RCC 7860 (cell line): ENCODE measurements around the gene DMRTA2.

ENCODE experiments used
- DNase-seq: peaks from one replicate; pipeline ENCODE4 v3.0.0-alpha.2; 2015; ENCODE audit warnings: low spot score
- FAIRE-seq: peaks from 2 replicates; lab custom pipeline; 2012; peaks lifted over from hg19 to GRCh38; lab: Jason Lieb, UNC

The DMRTA2 gene

DNA sequence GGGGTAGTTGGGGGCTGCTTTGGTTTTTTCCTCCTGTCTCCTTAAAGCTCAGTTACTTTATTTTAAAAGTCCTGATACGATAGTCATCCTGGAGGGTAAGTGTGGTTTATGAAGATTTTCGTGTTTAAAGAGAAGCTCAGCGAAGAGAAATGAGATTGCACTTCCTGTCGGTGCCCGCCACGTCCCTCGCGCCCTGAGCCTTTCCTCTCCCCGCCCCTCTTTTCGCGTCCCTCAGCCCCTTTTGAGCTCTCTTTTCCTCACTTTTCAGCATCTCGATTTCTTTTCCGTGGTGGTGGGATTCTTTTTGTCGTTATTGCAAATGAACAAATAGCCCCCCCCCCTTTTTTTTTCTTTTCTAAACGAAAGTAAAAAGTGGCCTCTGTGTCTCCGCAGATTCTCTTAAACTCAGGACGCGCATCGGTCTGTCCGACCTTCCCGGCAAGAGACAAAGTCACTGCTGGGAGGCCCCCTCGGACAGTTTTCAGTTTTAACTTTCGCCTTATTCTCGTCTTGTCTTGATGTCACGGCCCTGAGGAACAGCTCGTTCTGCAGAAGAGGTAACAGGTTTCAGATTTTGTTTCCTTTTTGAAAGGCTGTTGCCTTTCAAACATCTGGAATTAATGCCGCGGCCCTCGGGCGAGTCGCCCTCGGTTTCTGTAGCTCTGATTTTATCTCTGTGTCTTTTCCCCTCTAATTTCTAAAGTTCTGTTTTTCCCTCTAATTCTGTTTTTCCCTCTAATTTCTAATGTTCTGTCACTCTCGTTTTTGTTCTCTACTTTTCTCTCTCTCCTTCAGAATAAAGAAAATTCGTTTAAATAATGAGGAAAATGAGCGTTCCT, 1.0 kb upstream of the DMRTA2 start:
- FAIRE-seq (no peak), DNase-seq (no peak)

DNA sequence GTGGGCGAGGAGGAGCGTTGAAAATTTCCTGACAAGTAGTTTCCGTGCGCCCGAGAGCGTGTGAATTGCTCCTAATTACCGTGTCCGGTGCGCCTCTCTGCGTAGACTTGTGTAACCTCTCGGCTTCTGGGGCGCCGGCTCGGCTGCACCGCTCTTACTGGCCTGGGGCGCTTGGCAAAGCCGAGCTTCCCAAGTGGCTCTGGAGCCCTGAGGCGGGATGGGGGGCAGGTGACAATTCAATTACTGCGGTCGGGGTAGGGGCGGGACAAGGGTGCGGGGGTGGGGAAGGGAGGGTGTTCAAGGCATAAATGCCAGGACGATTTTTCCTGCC, 392 bp upstream of the DMRTA2 start:
- FAIRE-seq (no peak), DNase-seq (no peak)

- no peak for FAIRE-seq
- no peak for DNase-seq
These were observed 633 bp downstream of the DMRTA2 start for GRCh38 chr1:50422675-50422945.

- DNase-seq (no peak), FAIRE-seq (no peak)
These were observed 1.2 kb downstream of the DMRTA2 start for GRCh38 chr1:50421768-50422674.

DNA sequence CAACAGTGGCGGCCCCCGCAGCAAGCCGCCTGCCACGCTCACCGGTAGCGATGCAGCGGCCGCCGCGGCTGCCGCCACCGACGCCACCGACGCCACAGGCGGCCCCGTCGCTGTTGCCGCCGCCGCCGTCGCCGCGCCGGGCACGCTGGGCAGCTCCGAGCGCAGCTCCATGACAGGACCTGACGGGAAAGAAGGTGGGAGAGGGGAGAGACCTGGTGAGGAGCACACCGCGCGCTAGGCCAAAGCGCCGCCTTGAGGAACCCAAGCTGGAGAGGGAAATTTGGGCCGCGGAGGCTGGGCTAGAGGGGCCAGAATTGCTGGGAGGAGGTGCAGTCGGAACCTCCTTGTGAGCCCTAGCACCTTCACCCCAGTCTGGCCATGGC, 1.9 kb downstream of the DMRTA2 start:
- no peak for FAIRE-seq
- no peak for DNase-seq

- DNase-seq (no peak), FAIRE-seq (no peak)
These were observed 2.4 kb downstream of the DMRTA2 start for GRCh38 chr1:50420689-50421365.

DNA sequence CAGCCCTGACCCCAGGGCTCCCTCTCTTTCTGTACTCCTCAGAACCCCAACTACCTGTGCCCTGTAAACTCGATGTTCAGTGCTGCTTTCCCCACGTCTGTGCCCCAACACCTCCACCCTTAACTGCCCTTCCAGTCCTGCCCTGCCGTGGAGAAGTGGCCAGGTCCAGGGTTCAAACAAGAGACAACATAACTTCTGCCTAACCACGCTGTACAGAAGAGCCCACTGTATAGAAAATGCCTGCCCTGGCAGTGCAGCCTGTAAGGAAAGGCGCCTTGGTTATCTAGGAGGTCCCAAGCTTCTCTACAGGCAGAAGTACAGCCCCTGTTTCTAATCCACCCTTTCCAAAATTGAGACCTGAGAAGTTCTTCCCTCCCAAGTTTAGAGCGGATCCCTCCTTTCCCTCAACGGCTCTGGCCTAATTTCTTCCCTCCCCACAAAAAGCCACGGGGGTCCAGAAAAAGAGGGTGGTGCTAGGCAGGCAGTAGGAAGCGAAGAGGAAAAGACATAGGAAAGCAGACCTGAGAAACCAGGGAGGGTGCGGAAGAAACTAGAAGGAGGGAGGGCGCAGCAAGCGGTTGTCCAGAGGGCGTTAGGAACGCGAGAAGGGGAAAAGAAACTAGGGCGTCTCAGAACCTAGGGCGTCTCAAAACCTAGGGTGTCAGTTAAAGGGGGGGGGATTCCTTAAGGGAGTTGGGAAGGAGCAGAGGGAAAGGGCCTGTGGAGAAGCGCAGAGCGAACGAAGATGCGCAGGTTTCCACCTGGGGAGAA, 3.2 kb downstream of the DMRTA2 start:
- DNase-seq = no peak
- no peak for FAIRE-seq

GRCh38 chr1:50419192-50419906, 3.9 kb downstream of the DMRTA2 start:
- DNase-seq (no peak), FAIRE-seq (no peak)

DNA sequence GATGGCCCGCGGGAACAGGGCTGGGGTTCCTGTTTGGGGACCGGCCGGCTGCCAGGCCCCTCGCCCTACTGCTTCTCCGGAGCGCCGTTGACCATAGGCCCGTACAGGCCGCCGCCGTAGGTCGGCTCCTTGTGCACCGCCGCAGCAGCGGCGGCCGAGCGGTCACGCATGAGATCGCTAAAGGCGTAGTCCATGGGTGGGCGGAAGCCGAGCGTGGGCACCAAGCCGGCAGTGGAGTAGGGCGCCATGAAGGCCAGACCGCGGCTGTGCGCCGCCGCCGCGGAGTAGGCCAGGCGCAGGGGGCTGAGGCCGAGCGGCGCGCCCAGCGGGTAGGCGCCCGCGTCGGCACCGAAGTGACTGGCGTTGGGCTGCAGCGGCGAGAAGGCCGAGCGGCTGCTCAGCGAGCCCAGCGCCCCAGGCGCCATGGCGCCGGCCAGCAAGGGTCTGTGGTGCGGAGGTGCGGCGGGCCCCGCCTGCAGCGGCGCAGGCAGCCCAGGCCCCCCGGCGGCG, 4.6 kb downstream of the DMRTA2 start:
- DNase-seq = no peak
- FAIRE-seq = no peak

DNA sequence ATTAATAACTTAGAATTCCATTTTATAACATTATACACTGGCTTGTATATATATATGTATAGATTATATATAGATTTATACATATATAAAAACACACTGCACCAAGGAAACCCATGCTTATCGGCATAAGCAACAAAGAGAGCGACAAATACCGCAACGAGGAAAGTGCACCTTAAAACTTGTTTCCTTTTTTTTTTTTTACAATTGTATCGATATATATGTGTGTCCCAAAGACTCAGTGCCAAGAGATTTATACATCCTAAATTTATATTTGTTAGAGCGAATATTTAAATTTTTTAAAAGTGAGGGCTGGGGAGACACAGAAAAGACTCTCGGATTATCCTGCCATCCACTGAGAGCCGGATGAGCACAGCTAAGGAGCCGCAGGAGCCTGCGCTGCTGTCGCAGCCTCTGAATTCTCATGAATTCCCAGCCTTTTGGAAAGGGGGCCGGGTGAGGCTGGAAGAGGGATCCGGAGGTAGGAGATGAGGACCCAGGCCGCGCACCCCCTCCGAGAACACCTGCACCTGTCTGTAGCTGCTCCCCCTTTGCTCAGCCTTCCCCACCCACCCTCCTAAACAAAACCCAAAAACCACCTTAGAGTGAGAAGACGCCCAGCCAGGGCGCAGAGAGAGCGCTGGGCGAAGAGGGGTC, 5.2 kb downstream of the DMRTA2 start:
- FAIRE-seq (no peak), DNase-seq (no peak)

DNA sequence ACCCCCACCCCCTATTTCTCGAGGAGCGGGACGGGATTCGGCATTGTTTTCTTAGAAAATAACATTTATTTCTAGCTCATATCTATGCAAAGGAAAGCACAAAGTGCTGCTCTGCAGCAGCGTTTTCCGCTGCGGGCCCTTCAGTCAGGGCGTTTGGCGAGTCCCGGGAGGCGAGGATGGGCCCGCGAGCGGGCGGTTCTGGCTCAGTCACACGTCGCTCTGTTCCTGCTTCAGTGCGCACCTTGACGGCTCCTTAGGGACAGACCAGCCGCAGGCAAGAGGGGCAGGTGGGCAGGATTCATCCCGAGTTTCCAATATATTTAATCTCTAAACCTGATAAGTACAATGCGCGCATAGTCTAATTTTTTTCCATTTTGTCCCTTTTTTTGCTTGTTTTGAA, 5.7 kb downstream of the DMRTA2 start:
- no peak for FAIRE-seq
- no peak for DNase-seq

DNA sequence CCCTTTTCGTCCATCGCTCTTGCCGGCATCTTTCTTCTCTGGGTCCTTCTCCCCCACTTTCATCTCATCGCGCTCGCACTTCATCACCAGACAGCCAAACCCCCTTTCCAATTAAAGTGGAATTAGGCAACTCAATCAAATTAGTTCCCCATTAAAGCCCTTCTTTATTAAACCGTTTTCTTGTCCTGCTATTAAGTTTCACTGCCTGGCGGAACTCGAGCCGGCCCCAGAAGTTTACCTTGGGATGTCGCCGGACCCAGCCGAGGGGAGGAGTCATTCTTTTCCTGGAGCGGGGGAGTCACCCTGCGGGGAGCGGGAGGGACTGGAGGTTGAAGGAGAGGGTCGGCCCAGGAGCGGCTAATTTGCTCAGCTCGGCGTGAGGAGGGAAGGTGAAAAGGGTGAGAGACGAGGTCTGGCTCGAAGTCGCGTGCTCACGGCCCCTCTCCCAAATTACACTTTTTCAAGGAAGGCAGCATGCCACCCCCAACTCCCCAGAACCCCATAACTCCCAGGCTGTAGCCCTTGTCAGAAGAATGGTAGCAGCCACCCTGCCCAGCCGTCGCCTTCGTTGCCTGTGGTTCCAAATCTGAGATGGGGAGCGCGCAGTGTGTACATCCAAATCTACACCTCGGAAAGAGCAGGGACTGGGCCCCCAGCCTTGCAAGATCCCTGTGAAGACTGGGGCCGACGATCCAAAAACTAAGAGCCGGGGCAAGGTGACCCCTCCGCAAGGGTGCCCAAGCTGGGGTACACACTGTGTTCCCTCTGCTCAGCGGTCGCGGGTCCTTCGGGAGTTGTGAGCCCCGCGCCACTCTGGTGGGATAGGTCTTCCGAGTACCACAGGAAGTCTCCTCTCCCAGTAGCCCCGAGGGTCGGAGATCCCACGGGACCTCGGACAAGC, 6.4 kb downstream of the DMRTA2 start:
- DNase-seq (no peak), FAIRE-seq (no peak)

DNA sequence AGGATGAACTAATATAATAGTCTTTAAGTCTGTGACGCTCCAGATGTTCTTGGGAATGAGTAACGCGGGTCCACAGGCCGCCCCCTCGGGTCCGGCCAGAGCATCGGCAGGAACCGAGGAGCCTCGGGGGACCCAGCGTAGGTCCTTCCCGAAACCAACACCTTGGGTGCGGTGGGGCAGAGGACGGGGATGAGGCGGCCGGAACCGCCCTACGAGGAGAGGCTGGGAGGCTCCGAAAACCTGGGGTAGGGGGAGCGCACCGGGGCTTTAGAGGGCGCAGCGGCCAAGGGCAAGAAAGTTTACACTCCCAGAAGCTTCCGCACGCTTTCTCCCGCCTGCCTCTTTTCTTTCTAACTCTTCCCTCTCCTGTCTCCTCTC, 7.1 kb downstream of the DMRTA2 start:
- DNase-seq (no peak), FAIRE-seq (no peak)

- FAIRE-seq = no peak
These were observed 7.8 kb downstream of the DMRTA2 start for GRCh38 chr1:50415235-50416149.

GRCh38 chr1:50414853-50415234, 8.4 kb downstream of the DMRTA2 start:
- DNase-seq (no peak), FAIRE-seq (no peak)

More at GRCh38 chr1:50415235-50416149, 7.8 kb downstream of the DMRTA2 start:
- DNase-seq = no peak

DNA sequence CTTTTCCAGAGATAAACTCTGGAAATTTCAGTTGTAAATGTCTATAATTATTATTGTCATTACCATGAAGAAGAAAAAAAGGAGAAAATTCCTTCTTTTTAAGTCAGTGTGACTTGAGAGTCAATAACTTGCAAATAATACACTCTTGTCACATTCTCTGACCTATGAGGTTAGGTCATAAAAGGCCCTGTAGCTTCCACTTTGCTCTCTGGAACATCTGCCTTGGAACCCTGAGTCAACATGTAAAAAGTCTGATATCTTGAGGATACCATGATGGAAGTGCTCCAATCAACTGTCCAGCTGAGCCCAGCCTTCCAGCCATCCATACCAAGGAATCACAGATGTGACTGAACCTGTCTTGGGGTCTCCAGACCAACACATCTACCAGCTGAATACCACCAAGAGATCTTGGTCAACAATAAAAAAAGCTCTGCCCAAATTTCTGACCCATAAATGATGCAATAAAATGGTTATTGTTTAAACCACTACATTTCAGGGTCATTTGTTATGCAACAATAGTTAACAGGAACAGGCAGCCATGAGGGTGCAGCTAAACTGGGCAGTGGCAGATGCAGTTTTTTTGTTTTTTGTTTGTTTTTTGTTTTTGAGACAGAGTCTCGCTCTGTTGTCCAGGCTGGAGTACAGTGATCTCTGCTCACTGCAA, 10.3 kb downstream of the DMRTA2 start:
- FAIRE-seq = no peak

GRCh38 chr1:50405814-50406213, 17.4 kb downstream of the DMRTA2 start:
- DNase-seq (no peak), FAIRE-seq (no peak)

More for the DNA sequence above, 10.3 kb downstream of the DMRTA2 start:
- DNase-seq = no peak
